ENCODE data around the gene BNIP2. TPM values are rescaled to one million over a fixed set of nuclear protein-coding genes. Genes with fewer than 3 reads are reported as not detected.

Gene BNIP2
- total RNA-seq, 1 donor from 2014 or later: 103 TPM

GRCh38 chr15:59632714-59633113 is 56.4 kb downstream of the BNIP2 start:
- no peak for DNase-seq (ENCODE audit: low spot score)

- no peak for DNase-seq (ENCODE audit: low spot score)
Observed at GRCh38 chr15:59622289-59622688, 66.8 kb downstream of the BNIP2 start.

- no peak for DNase-seq (ENCODE audit: low spot score)
Observed at GRCh38 chr15:59618406-59618805, 70.7 kb downstream of the BNIP2 start.

GRCh38 chr15:59616379-59616778 is 72.7 kb downstream of the BNIP2 start:
- no peak for DNase-seq (ENCODE audit: low spot score)

GRCh38 chr15:59615661-59616060 is 73.5 kb downstream of the BNIP2 start:
- DNase-seq (ENCODE audit: low spot score): no peak

GRCh38 chr15:59614153-59614552 is 75.0 kb downstream of the BNIP2 start:
- no peak for DNase-seq (ENCODE audit: low spot score)

GRCh38 chr15:59611276-59612260 is 77.6 kb downstream of the BNIP2 start, which contains the start of gene GCNT3:
Gene GCNT3 (plus strand): TSS chr15:59611783. CDS start chr15:59618239, 6,456 bp downstream.
- DNase-seq (ENCODE audit: low spot score): no peak

GRCh38 chr15:59609730-59610712 is 79.1 kb downstream of the BNIP2 start:
- DNase-seq (ENCODE audit: low spot score): no peak

Other genes with a start within 250 kb of the BNIP2 start
- gene GCNT3, start 77.5 kb downstream of the BNIP2 start, total RNA-seq: 1.8 TPM
- gene GTF2A2, start 31.8 kb downstream of the BNIP2 start, total RNA-seq: 84.6 TPM

Data from ureter (tissue), 1 donor.